NCI-H2196 treated with DMSO at 0.1 percent for 48 hours (cell line): Measurements from ENCODE around the gene NAPSA.
"Not testable (repeated sequence)": the region's sequence is repeated elsewhere in the genome, so short reads cannot be mapped to it uniquely, and the experiment has no call there.

Source experiments
- DNase-seq: peaks from one replicate; lab custom pipeline; 2025; ENCODE audit not compliant: unreplicated experiment; lab: John Stamatoyannopoulos, UW

The NAPSA gene

GRCh38 chr19:50331994-50332243 is 33.5 kb downstream of the NAPSA start:
- DNase-seq = no peak

GRCh38 chr19:50331221-50331993 is 34.0 kb downstream of the NAPSA start:
- DNase-seq = no peak

- peak; percentile 90 for DNase-seq
Observed at GRCh38 chr19:50330365-50331078, 34.9 kb downstream of the NAPSA start.

GRCh38 chr19:50329926-50330294 is 35.5 kb downstream of the NAPSA start:
- not testable (repeated sequence) for DNase-seq

- DNase-seq = peak; percentile 99
Observed at GRCh38 chr19:50329146-50329925, 36.1 kb downstream of the NAPSA start, which contains the start of gene KCNC3. KCNC3 (minus strand) TSS chr19:50329377; CDS start chr19:50329082, 295 bp downstream.

GRCh38 chr19:50328873-50329145 is 36.6 kb downstream of the NAPSA start:
- DNase-seq = no peak

- no peak for DNase-seq
Observed at GRCh38 chr19:50328224-50328872, 37.1 kb downstream of the NAPSA start.

- no peak for DNase-seq
Observed at GRCh38 chr19:50327461-50328223, 37.8 kb downstream of the NAPSA start.

- DNase-seq = no peak
Observed at GRCh38 chr19:50327013-50327412, 38.4 kb downstream of the NAPSA start.

GRCh38 chr19:50326101-50326664 is 39.3 kb downstream of the NAPSA start:
- no peak for DNase-seq

GRCh38 chr19:50325310-50326100 is 39.9 kb downstream of the NAPSA start:
- peak; percentile 89 for DNase-seq

GRCh38 chr19:50324331-50324730 is 41.1 kb downstream of the NAPSA start:
- no peak for DNase-seq

- no peak for DNase-seq
Observed at GRCh38 chr19:50323782-50324133, 41.7 kb downstream of the NAPSA start.

GRCh38 chr19:50322931-50323781 is 42.3 kb downstream of the NAPSA start:
- DNase-seq = no peak

GRCh38 chr19:50322234-50322633 is 43.2 kb downstream of the NAPSA start:
- DNase-seq = no peak

GRCh38 chr19:50321831-50322230 is 43.6 kb downstream of the NAPSA start:
- no peak for DNase-seq

GRCh38 chr19:50320596-50320995 is 44.8 kb downstream of the NAPSA start:
- no peak for DNase-seq

- DNase-seq = no peak
Observed at GRCh38 chr19:50320051-50320450, 45.4 kb downstream of the NAPSA start.

GRCh38 chr19:50319156-50319555 is 46.3 kb downstream of the NAPSA start:
- DNase-seq = no peak
